ENCODE results near the gene DBNDD1.

DNA sequence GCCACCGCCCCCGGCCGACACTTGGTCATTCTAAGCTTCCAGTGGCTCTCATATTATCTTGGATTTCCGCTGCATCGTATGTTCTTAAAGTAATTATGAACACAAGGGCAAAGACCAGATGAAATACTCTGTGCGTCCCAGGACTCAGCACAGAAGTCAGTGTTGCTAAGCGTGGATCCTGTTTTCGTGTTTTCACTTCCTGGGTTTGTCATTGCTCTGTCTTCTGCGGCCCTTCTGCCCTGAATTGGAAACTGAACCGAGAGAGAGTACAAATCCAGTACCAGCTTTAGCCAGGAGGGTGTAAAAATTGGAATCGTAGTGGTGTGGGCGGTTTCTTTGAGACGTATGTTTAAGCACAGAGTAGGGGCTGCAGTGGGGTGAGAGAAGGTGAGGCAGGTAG lies 32.7 kb downstream of the DBNDD1 start:
- TF ChIP-seq YY1 (IDR thresholded peaks at IDR 0.05; ENCODE audit: insufficient read depth, insufficient read length) (no peak), ZNF274 (IDR thresholded peaks at IDR 0.05; ENCODE audit: low read depth, low read length) (no peak)
